ENCODE results near the gene RGS3.

RGS3 gene

GRCh38 chr9:113542006-113542405, 78.5 kb downstream of the RGS3 start:
- TF ChIP-seq CTCF (IDR thresholded peaks at IDR 0.05; ENCODE audit: low read depth, low read length, missing control alignments) = no peak
- no peak overlapping the region for H3K4me3 ChIP-seq (ENCODE audit: low read depth, low read length)
- no peak for DNase-seq (ENCODE audit: low read depth)

- no peak for TF ChIP-seq CTCF (IDR thresholded peaks at IDR 0.05; ENCODE audit: low read depth, low read length, missing control alignments)
- DNase-seq (ENCODE audit: low read depth) = no peak
- no peak overlapping the region for H3K4me3 ChIP-seq (ENCODE audit: low read depth, low read length)
Observed at GRCh38 chr9:113542741-113543140, 79.2 kb downstream of the RGS3 start.

DNA sequence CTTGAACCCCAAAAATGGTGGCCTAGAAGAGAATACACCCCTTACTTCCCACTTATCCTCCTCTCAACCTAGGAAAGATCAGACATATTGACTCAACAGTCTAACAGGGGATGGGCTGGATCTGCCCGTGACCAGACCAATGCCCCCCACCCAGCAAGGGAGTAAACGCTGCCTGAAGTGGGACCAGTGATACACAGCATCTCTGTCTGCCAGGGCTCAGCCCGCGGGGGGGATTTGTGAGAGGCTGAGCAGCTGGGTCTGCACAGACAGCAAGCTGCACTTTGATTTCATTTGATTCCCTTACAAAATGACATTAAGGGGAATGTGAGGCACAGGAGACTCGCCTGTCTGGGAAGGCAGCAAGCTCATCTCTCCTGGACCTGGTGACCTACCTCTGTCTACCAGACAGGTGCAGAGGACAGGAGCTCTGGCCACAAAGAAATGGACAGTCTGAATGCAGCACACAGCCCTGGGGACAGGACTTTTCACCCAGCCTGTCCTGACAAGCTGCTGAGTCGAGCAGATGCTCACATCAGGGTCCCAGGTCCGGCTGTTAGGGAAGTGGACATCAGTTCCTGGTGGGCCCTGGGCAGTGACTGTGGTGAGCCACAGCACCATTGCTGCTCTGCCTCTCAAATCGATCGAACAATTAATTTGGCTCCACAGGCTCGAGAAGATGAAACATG, 79.9 kb downstream of the RGS3 start:
- no peak overlapping the region for H3K4me3 ChIP-seq (ENCODE audit: low read depth, low read length)
- TF ChIP-seq CTCF (IDR thresholded peaks at IDR 0.05; ENCODE audit: low read depth, low read length, missing control alignments) = no peak
- DNase-seq (ENCODE audit: low read depth) = no peak

DNA sequence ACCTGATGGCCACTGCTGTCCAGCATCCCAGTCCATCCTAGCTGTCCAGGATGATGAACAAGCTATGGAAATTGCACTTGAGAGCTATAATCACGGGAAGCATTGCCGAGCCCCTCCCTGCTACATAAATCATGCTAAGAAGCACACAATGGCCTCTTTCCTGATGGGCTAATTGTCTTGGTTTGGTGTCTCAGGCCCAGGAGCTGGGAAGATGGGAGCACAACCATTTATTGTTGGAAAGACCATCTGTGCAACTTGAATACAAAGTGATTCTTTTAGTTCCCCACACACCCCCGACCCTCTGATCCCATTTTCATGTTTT, 80.4 kb downstream of the RGS3 start:
- H3K4me3 ChIP-seq (ENCODE audit: low read depth, low read length) = no peak overlapping the region
- DNase-seq (ENCODE audit: low read depth) = no peak
- TF ChIP-seq CTCF (IDR thresholded peaks at IDR 0.05; ENCODE audit: low read depth, low read length, missing control alignments) = no peak

- no peak for TF ChIP-seq CTCF (IDR thresholded peaks at IDR 0.05; ENCODE audit: low read depth, low read length, missing control alignments)
- H3K4me3 ChIP-seq (ENCODE audit: low read depth, low read length) = no peak overlapping the region
- DNase-seq (ENCODE audit: low read depth) = no peak
Observed at GRCh38 chr9:113545068-113545467, 81.5 kb downstream of the RGS3 start.

DNA sequence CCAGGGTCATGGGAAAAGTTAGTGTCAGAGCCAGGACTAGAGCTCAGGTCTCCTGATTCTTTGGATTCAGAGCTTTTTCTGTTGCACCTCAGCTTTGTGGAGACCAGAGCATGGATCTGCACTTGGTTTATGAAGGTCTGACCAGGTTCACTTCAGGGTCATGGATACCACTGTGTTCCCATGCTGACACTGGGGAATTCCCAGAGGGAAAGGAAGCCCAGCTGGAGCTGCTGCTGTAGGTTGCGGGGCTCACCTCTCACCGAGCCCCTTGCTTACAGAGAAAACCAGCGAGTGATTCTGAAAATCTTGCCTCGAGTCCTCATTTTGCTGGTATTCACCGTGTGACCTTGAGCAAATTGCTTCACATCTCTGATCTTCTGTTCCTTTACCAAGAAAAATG, 83.0 kb downstream of the RGS3 start:
- no peak for TF ChIP-seq CTCF (IDR thresholded peaks at IDR 0.05; ENCODE audit: low read depth, low read length, missing control alignments)
- no peak overlapping the region for H3K4me3 ChIP-seq (ENCODE audit: low read depth, low read length)
- DNase-seq (ENCODE audit: low read depth) = no peak

GRCh38 chr9:113547501-113547900, 84.0 kb downstream of the RGS3 start:
- DNase-seq (ENCODE audit: low read depth) = no peak
- H3K4me3 ChIP-seq (ENCODE audit: low read depth, low read length) = no peak overlapping the region
- TF ChIP-seq CTCF (IDR thresholded peaks at IDR 0.05; ENCODE audit: low read depth, low read length, missing control alignments) = no peak

Data from GM12864 (cell line).